Measurements from ENCODE around the gene TNRC18.

DNA sequence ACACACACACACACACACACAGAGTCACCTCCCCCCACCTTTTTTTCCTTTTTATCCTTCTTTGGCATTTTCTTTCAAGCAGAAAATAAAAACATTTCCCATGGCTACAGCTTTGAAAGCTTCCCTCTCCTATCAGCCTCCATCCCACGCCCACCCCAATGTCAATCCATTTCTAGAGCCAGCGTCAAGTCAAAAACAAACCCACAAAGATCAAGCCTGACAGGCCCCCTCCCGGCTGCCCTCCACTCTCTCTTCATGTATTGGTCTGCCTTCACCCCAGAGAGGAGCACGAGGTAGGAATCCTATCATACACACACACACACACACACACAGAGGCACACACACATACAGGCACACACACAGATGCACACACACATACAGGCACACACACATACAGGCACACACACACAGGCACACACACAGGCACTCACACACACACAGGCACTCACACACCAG is 8.0 kb upstream of the TNRC18 start:
- TF ChIP-seq, protein P1, sequence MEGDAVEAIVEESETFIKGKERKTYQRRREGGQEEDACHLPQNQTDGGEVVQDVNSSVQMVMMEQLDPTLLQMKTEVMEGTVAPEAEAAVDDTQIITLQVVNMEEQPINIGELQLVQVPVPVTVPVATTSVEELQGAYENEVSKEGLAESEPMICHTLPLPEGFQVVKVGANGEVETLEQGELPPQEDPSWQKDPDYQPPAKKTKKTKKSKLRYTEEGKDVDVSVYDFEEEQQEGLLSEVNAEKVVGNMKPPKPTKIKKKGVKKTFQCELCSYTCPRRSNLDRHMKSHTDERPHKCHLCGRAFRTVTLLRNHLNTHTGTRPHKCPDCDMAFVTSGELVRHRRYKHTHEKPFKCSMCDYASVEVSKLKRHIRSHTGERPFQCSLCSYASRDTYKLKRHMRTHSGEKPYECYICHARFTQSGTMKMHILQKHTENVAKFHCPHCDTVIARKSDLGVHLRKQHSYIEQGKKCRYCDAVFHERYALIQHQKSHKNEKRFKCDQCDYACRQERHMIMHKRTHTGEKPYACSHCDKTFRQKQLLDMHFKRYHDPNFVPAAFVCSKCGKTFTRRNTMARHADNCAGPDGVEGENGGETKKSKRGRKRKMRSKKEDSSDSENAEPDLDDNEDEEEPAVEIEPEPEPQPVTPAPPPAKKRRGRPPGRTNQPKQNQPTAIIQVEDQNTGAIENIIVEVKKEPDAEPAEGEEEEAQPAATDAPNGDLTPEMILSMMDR (tag by site-specific recombination; IDR thresholded peaks at IDR 0.05): no peak
- TF ChIP-seq ZNF768 (tag by site-specific recombination; IDR thresholded peaks at IDR 0.05): no peak
- no peak for TF ChIP-seq SP7 (tag by site-specific recombination; IDR thresholded peaks at IDR 0.05)
- TF ChIP-seq ZNF138 (tag by site-specific recombination; IDR thresholded peaks at IDR 0.05; ENCODE audit: borderline replicate concordance): no peak
- TF ChIP-seq ZNF792 (tag by site-specific recombination; IDR thresholded peaks at IDR 0.05): no peak
- TF ChIP-seq ZFP37 (tag by site-specific recombination; IDR thresholded peaks at IDR 0.05): no peak
- no peak for TF ChIP-seq ZNF157 (tag by site-specific recombination; IDR thresholded peaks at IDR 0.05)
- TF ChIP-seq, protein P2, sequence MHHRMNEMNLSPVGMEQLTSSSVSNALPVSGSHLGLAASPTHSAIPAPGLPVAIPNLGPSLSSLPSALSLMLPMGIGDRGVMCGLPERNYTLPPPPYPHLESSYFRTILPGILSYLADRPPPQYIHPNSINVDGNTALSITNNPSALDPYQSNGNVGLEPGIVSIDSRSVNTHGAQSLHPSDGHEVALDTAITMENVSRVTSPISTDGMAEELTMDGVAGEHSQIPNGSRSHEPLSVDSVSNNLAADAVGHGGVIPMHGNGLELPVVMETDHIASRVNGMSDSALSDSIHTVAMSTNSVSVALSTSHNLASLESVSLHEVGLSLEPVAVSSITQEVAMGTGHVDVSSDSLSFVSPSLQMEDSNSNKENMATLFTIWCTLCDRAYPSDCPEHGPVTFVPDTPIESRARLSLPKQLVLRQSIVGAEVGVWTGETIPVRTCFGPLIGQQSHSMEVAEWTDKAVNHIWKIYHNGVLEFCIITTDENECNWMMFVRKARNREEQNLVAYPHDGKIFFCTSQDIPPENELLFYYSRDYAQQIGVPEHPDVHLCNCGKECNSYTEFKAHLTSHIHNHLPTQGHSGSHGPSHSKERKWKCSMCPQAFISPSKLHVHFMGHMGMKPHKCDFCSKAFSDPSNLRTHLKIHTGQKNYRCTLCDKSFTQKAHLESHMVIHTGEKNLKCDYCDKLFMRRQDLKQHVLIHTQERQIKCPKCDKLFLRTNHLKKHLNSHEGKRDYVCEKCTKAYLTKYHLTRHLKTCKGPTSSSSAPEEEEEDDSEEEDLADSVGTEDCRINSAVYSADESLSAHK (tag by site-specific recombination; IDR thresholded peaks at IDR 0.05): no peak
- TF ChIP-seq YY1 (tag by site-specific recombination; IDR thresholded peaks at IDR 0.05): no peak
- no peak for TF ChIP-seq ZBTB8A (tag by site-specific recombination; IDR thresholded peaks at IDR 0.05)
- TF ChIP-seq HOXA7 (CRISPR knock-in tag; IDR thresholded peaks at IDR 0.05; ENCODE audit: borderline replicate concordance): no peak

Measured in HEK293 (cell line).